Hematopoietic multipotent progenitor cell treated with erythropoietin and hydrocortisone succinate and interleukin-3 and kit ligand, for 4 days (in vitro differentiated cells): Measurements from ENCODE around the gene WWTR1.
A peak's percentile ranks its signal among the peaks of the same experiment; 100 is the strongest.

ENCODE experiments used
- DNase-seq: peaks from one replicate; pipeline ENCODE4 v3.0.0-alpha.2; 2015

WWTR1 gene

DNA sequence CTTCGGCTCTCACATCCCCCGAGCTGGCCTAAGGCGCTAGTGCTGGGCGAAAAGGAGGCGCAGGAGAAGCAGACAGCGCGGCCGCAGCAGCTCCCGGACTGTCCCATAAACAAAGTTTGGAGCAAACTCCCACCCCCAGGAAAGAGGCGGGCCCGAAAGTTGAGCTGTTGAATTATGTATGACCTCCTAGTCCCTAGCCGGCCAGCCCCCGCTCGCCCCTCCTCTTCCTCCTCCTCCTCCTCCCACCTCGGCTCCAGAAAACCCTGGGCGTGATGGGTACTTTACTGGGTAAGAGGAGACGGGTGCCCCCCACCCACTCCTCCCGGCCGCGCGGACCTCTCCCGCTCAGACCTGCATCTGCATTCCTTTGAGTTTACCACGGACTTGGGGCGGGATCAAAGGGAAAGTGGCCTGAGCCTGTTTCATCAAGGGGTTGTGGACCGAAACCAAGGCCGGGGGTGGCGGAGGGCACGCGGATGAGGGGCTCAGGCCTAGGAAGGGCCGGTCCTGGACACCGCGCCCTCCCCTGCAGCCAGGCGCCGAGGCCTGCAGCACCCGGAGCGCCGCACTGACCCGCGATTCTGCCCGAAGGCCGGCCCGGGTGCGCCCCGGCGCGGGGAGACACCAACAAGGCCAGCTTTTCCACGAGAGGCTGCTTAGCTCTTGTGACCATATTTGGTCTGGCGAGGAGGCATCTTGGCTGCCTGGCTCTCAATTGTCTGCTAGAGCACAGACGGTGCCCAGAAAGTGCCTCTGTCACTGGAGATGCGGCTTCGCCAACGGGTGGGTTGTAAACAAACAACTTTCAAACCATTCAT lies at the start of gene WWTR1:
Gene WWTR1, minus strand, starts transcription at position 100 of the 818 bp plus-strand sequence. CDS start 719 bp downstream, outside the sequence.
- peak; percentile 62 for DNase-seq

- no peak for DNase-seq
Observed at GRCh38 chr3:149706905-149707304, 49.1 kb upstream of the WWTR1 start.

DNA sequence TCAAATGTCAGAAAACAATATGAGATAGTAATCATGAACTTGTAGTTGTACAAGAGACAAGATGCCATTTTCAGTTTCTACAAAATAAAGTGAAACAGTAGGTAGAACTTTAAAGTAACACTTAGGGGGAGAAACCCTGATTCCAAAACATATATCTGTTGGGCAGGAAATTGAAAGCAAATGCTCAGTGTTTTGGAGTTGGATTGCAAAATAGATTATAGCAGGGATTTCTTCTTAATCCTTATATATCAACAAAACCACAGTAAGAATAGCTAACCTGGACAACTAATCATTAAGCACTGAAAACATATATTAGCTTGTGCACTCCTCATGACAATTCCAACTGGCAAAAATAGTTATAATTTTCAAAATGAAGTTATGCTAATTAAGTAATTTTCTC lies 47.6 kb upstream of the WWTR1 start:
- no peak for DNase-seq

DNA sequence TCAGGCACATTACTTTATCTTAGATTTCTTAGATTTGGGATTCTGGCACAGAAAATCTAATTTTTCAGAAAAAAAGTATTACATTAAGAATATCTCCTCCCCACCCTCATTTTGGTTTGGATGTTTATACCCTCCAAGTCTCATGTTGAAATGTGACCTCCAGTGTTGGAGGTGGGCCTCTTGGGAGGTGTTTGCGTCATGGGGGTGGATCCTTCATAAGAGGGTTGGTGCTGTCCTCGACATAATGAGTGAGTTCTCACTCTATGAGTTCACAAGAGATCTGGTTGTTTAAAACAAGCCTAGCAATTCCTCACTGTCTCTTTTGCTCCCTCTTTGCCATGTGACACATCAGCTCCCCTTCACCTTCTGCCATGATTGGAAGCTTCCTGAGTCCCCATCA lies 45.6 kb upstream of the WWTR1 start:
- no peak for DNase-seq

- DNase-seq: no peak
Observed at GRCh38 chr3:149702691-149703441, 45.0 kb upstream of the WWTR1 start.

- DNase-seq: no peak
Observed at GRCh38 chr3:149701977-149702350, 44.1 kb upstream of the WWTR1 start.

- DNase-seq: no peak
Observed at GRCh38 chr3:149701206-149701976, 43.6 kb upstream of the WWTR1 start.

- no peak for DNase-seq
Observed at GRCh38 chr3:149688122-149688757, 30.4 kb upstream of the WWTR1 start.

DNA sequence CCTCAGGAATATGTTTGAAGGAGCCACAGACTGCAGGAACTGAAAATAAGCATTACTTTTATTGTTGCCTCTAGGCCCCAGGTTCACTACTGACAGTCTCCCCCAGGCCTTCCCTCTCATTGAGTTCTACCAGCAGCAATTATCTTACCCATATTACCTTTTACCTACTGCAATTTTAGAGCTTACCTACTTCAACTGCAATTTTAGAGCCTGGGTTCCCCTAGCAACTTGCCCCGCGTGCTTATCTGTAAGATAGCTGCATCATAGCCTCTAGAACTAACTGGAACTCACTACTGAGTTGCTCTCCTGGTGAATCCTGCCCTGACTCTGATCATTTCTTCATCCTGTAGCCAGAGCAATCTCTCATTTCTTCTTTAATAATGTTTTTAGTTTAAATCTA lies 29.2 kb upstream of the WWTR1 start:
- DNase-seq: no peak

- no peak for DNase-seq
Observed at GRCh38 chr3:149678351-149678950, 20.6 kb upstream of the WWTR1 start.

DNA sequence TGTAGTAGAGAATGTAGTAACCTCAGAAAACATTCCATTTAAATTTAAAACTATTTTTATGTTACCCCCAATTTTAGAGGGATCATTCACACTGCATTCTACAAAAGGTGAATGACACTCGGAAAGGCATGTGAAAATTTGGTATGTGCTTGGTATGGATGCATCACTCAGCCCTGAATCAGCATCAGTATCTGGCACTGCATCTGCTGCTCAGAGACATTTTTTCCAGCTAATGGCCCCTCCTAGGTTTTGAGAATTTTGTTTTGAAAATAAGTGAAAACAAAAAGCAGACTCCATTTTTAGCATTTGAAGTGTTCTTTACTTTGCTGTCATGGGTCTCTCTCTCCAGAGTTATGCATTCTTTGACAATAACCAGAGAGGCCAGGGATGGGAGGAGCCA lies 15.6 kb upstream of the WWTR1 start:
- DNase-seq: no peak

DNA sequence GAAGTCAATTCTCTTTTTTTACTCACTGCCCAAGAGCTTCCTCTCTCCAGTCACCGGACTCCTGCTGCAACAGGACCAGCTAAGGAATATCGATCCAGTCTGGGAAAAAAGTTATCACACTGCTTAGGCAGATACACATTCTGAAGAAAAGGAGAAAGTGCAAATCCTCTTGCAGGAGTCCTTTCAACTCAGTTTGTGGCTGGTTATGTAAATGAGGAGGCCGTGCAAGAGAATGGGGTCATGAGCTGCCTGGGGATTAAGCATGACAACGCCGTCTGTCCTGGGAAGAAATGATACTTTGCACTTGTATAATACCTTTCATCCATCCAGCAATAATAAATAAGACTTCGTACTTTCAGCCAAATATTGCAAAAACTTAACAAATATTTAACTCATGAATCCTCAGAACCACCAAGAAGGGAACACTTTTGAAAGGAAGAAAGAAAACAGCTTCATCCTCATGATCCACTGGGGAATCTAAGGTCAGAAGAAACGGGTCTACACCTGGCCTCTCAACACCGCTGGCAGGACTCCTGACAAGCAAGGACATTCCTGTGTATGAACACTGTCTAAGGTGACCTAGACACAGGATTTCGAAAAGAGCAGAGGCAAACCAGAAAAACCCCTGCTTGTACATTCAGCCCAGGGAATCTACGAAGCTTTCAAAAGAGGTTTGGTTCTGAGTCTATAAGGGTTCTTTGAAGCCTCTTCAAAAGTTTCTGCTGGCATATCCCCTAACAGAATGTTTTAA lies 13.1 kb upstream of the WWTR1 start:
- DNase-seq: no peak

- no peak for DNase-seq
Observed at GRCh38 chr3:149667576-149667975, 9.8 kb upstream of the WWTR1 start.

DNA sequence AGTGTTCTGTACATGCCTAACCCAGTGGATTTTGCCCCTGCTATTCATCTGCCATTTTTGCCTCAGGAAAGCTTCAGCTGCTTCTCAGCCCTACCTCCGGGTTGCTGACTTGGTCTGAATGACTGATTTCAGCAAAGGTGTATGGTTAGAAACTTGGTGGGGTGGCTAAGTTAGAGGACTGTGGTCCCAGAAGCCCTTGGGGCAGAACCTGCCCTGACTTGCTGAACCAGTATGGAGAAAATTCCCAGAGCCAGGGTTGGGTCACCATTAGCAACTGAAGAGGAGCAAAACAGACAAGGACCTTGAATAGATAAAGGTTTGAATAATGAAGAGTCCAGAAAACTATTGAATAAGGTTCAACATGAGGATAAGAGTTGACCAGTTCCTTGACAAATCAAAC lies 6.1 kb upstream of the WWTR1 start:
- DNase-seq: no peak

DNA sequence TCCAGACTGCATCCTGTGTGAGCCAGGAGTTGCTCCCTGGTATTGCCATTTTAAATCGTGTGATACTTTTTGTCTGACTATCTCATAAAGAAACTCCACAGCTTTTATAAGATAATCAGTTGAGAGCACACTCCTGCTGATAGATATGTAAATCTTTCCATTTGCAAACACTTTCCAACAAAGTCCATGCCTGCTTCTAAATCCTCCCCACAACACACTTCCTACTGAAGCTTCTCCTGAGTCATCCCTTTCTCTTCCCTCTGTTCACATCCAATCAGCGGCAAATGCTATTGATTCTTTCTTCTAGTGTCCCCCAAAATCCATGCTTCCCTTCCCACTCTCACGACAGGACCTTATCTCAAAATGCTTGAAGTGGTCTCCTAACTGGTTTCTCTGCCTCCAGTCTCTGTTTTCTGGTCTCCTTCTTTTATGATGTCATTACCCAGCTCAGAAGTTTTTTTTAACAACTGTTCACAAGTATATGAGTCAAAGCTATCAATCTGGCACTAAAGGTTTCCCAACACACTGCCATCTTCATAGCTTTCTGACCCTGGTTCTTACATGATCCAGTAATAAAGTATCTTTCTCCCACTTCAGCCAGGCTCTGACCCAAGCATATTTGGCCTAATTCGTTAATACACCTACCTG lies 4.5 kb upstream of the WWTR1 start:
- no peak for DNase-seq

- no peak for DNase-seq
Observed at GRCh38 chr3:149660462-149660861, 2.6 kb upstream of the WWTR1 start.

GRCh38 chr3:149658744-149659497 lies 1.1 kb upstream of the WWTR1 start:
- DNase-seq: no peak

DNA sequence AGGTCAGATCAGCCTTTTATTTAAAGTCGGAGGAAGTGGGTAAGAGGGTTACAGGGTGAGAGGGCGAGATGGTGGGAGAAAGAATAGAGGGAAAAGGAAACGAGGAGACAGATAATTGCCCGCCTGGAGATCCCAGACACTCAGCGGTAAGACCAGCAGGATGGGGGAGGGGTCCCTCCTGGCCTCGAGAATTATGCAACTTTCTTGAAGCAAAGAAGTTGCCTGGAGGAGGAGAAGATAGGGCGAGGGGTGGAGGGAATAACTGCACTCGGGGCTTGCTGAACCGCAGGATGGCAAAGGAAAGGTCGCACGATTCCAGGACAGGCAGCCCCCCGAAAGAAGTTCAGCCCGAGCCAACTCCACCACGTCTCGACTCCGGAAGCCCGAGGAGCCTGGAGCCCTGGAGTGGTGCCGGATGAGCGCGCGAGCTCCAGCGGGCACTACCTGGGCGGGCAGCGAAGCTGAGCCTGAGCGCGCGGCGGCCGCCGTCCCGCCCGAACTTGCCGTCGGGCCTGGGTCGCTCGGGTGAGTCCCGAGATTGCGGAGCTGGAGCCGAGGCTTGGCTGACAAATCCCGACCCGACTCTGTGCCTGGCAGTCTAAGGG lies 402 bp downstream of the WWTR1 start:
- DNase-seq: peak; percentile 39

GRCh38 chr3:149655826-149656574 lies 1.8 kb downstream of the WWTR1 start:
- DNase-seq: no peak
